HCT116 (cell line): ENCODE data around the gene SUV39H2. TPM values are rescaled to one million over a fixed set of nuclear protein-coding genes. Genes with fewer than 3 reads are reported as not detected.

Experiments used
- ATAC-seq: fragments of 200-7000 bp; cut with Tn5 transposase; 2 replicates; pipeline ENCODE4 v1.9.1; 2020; ENCODE audit warnings: mild to moderate bottlenecking, moderate library complexity
- BruUV-seq: library from RNA; stranded (reverse); fragments of 400-500 nt; replicated peaks from 2 replicates; lab custom pipeline; 2021; lab: Mats Ljungman, UMichigan
- CTCF ChIA-PET: fragments of 300-600 bp; sonication (Branson Sonifier 250); formaldehyde crosslinking; loops from one replicate; lab custom pipeline; 2021; ENCODE audit warnings: antibody characterized with exemption; lab: Charles Lee
- POLR2A ChIA-PET: fragments of 300-600, 350-600 bp; sonication (Branson Sonifier 250); formaldehyde crosslinking; loops from one replicate; lab custom pipeline; 2021; ENCODE audit warnings: antibody characterized with exemption; lab: Charles Lee
- RAD21 ChIA-PET, 2 experiments: fragments of 300-600 bp; sonication (Branson Sonifier 250); formaldehyde crosslinking; loops; one replicate each; lab custom pipeline; 2023; ENCODE audit warnings: low total read pairs in 2 of 2; ENCODE audit not compliant: uncharacterized antibody in 2 of 2, unreplicated experiment in 2 of 2, low non-redundant PET in 1 of 2; lab: Charles Lee
- DNase-seq: peaks from one replicate; pipeline ENCODE4 v3.0.0-alpha.2; 2010; ENCODE audit warnings: low read depth, low spot score
- H2AFZ ChIP-seq: fragments of 200-600 bp; shearing (Covaris generic), sonication (generic); 2 replicates; pipeline ENCODE4 v1.6.1; 2017; ENCODE audit warnings: low read depth, mixed run types, mixed read lengths, antibody characterized with exemption, low read length; ENCODE audit not compliant: poor library complexity, severe bottlenecking
- H3K27ac ChIP-seq: 2 replicates; pipeline ENCODE4 v1.5.1; 2012; ENCODE audit warnings: low read depth, low read length
- H3K27me3 ChIP-seq: fragments of 200-600 bp; sonication (generic); 2 replicates; pipeline ENCODE4 v1.6.1; 2016; ENCODE audit warnings: mixed run types, low read length, mixed read lengths; ENCODE audit not compliant: insufficient read depth
- H3K36me3 ChIP-seq, 2 experiments: fragments of 200-500 bp in 1 of 2; fragments of 200-600 bp in 1 of 2; sonication (Bioruptor generic) in 1 of 2; sonication (generic) in 1 of 2; 2 replicates each; pipeline versions ENCODE4 v1.5.1 to v1.6.1; 2014 to 2016; ENCODE audit warnings: low read length in 2 of 2, inconsistent platforms in 1 of 2, mixed read lengths in 1 of 2, mixed run types in 1 of 2; ENCODE audit not compliant: insufficient read depth in 2 of 2, control insufficient read depth in 1 of 2
- H3K4me1 ChIP-seq, 2 experiments: fragments of 200-600 bp in 1 of 2; sonication (generic) in 1 of 2; 2 replicates each; pipeline versions ENCODE4 v1.5.1 to v1.6.1; 2012 to 2017; ENCODE audit warnings: low read length in 2 of 2, inconsistent platforms in 1 of 2, mild to moderate bottlenecking in 1 of 2, mixed read lengths in 1 of 2, mixed run types in 1 of 2, moderate library complexity in 1 of 2; ENCODE audit not compliant: insufficient read depth in 2 of 2, control insufficient read depth in 1 of 2
- H3K4me2 ChIP-seq: fragments of 200-600 bp; sonication (generic); 2 replicates; pipeline ENCODE4 v1.6.1; 2017; ENCODE audit warnings: mixed run types, low read length, mixed read lengths
- H3K4me3 ChIP-seq, 2 experiments: fragments of 200-600 bp in 1 of 2; sonication (generic) in 1 of 2; replicated peaks in 1 of 2; 2 replicates each; pipeline ENCODE4 v1.5.1; 2011 to 2016; ENCODE audit warnings: low read length in 2 of 2, control low read depth in 1 of 2, low read depth in 1 of 2, mild to moderate bottlenecking in 1 of 2, mixed read lengths in 1 of 2, mixed run types in 1 of 2
- H3K79me2 ChIP-seq: fragments of 200-600 bp; sonication (generic); 2 replicates; pipeline ENCODE4 v1.6.1; 2017; ENCODE audit warnings: mild to moderate bottlenecking, mixed run types, low read length, moderate library complexity, mixed read lengths; ENCODE audit not compliant: insufficient read depth
- H3K9ac ChIP-seq: fragments of 200-600 bp; sonication (generic); 2 replicates; pipeline ENCODE4 v1.6.1; 2016; ENCODE audit warnings: low read length, mixed read lengths
- H3K9me2 ChIP-seq: fragments of 200-600 bp; sonication (generic), shearing (Covaris generic); 2 replicates; pipeline ENCODE4 v1.6.1; 2017; ENCODE audit warnings: mixed run types, mild to moderate bottlenecking, moderate library complexity; ENCODE audit not compliant: insufficient read depth
- H3K9me3 ChIP-seq, 2 experiments: fragments of 200-500 bp in 1 of 2; fragments of 200-600 bp in 1 of 2; sonication (Bioruptor generic) in 1 of 2; sonication (generic) in 1 of 2; 2 replicates each; pipeline ENCODE4 v1.6.1; 2014 to 2017; ENCODE audit warnings: low read length in 2 of 2, mixed read lengths in 2 of 2, inconsistent platforms in 1 of 2, low read depth in 1 of 2, mild to moderate bottlenecking in 1 of 2, mixed run types in 1 of 2, moderate library complexity in 1 of 2; ENCODE audit not compliant: control insufficient read depth in 1 of 2, insufficient read depth in 1 of 2
- H4K20me1 ChIP-seq: fragments of 200-600 bp; sonication (generic), shearing (Covaris generic); 2 replicates; pipeline ENCODE4 v1.6.1; 2017; ENCODE audit warnings: mixed run types, mild to moderate bottlenecking, moderate library complexity; ENCODE audit not compliant: insufficient read depth
- ATF3 ChIP-seq: IDR thresholded peaks from 2 replicates; pipeline ENCODE4 v1.6.1; 2012
- CEBPB ChIP-seq: IDR thresholded peaks from 2 replicates; pipeline ENCODE4 v1.6.1; 2012; ENCODE audit warnings: low read depth
- EZH2 ChIP-seq: fragments of 200-600 bp; sonication (generic); IDR thresholded peaks from 2 replicates; pipeline ENCODE4 v1.6.1; 2017; ENCODE audit warnings: antibody characterized with exemption, mixed run types
- EZH2phosphoT487 ChIP-seq: fragments of 200-600 bp; IDR thresholded peaks from 2 replicates; pipeline ENCODE4 v1.6.1; 2018; ENCODE audit warnings: antibody characterized with exemption, borderline replicate concordance
- FOSL1 ChIP-seq: IDR thresholded peaks from 2 replicates; pipeline ENCODE4 v1.6.1; 2012; ENCODE audit warnings: low read depth
- JUND ChIP-seq: IDR thresholded peaks from 2 replicates; pipeline ENCODE4 v1.6.1; 2012
- RAD21 ChIP-seq: IDR thresholded peaks from 2 replicates; pipeline ENCODE4 v1.6.1; 2012; ENCODE audit warnings: low read depth, mild to moderate bottlenecking
- REST ChIP-seq: IDR thresholded peaks from 2 replicates; pipeline ENCODE4 v1.6.1; 2012; ENCODE audit warnings: low read depth
- SIN3A ChIP-seq: IDR thresholded peaks from 2 replicates; pipeline ENCODE4 v1.6.1; 2012; ENCODE audit warnings: low read depth
- SRF ChIP-seq: IDR thresholded peaks from 2 replicates; pipeline ENCODE4 v1.6.1; 2012; ENCODE audit warnings: low read depth
- TCF7L2 ChIP-seq: IDR thresholded peaks from 2 replicates; pipeline ENCODE4 v1.7.0; 2011; ENCODE audit warnings: borderline replicate concordance, inconsistent platforms; ENCODE audit not compliant: insufficient read depth, insufficient read length; ENCODE audit errors: extremely low read depth
- intact Hi-C: fragments of 100-400 bp; cut with micrococcal nuclease; formaldehyde crosslinking; loops from 2 replicates; pipeline ENCODE4 v1.10.0; 2022
- total RNA-seq: library from RNA; stranded (reverse); gene quantifications from one replicate; pipeline ENCODE4 v1.2.1, GENCODE V29; 2021; ENCODE audit not compliant: unreplicated experiment
- TF ChIP-seq, protein P1 (sequence below), 3 experiments: fragments of 200-600 bp in 1 of 3; sonication (generic) in 1 of 3; IDR thresholded peaks in 2 of 3; conservative IDR thresholded peaks in 1 of 3; 2 replicates each; pipeline ENCODE4 v1.5.1; 2012 to 2017; ENCODE audit warnings: low read depth in 2 of 3, low read length in 2 of 3, antibody characterized with exemption in 1 of 3, borderline replicate concordance in 1 of 3, control low read depth in 1 of 3, mild to moderate bottlenecking in 1 of 3, mixed read lengths in 1 of 3, mixed run types in 1 of 3, moderate library complexity in 1 of 3; ENCODE audit not compliant: insufficient read depth in 1 of 3
- TF ChIP-seq, protein P2 (sequence below): IDR thresholded peaks from 2 replicates; pipeline ENCODE4 v1.6.1; 2011; ENCODE audit warnings: mild to moderate bottlenecking, low read length, moderate library complexity; ENCODE audit not compliant: insufficient replicate concordance; ENCODE audit errors: extremely low read depth
- TF ChIP-seq, protein P3 (sequence below): IDR thresholded peaks from 2 replicates; pipeline ENCODE4 v1.6.1; 2012

SUV39H2 gene
- total RNA-seq, 1 experiment from 2014 or later = 26.6 TPM

DNA sequence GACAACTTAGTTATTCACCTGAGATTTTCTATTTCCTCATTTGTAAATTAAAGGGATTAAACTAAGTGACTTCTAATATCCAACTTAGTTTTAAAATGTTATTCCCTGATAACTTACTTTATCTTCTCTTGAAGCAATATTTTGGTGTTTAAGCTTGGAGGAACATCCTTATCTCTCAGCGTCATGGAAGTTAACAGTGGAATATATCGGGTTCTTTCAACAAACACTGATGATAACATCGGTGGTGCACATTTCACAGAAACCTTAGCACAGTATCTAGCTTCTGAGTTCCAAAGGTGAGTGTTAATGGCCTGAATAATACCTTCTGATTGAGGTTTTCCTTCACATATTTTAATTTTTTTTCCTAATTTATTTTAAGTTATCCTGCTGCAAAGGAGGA is 26.4 kb upstream of the SUV39H2 start:
- Histone ChIP-seq H2AFZ (no peak overlapping the region), H3K79me2 (peaks cover 2% of the 10 kb centered on the region; the same call in 1 of the 2 replicates), H3K4me3 (no peak overlapping the region), H3K27me3 (no peaks in the 10 kb centered on the region), H3K9me3 (no peaks in the 10 kb centered on the region), H3K36me3 (peaks cover 11 to 31% of the 10 kb centered on the region in 2 experiments), H3K9me2 (no peaks in the 10 kb centered on the region), H3K27ac (no peak overlapping the region), H3K9ac (no peak overlapping the region), H3K4me2 (no peak overlapping the region), H4K20me1 (no peaks in the 10 kb centered on the region), H3K4me1 (no peaks in the 10 kb centered on the region)
- TF ChIP-seq, protein P1, sequence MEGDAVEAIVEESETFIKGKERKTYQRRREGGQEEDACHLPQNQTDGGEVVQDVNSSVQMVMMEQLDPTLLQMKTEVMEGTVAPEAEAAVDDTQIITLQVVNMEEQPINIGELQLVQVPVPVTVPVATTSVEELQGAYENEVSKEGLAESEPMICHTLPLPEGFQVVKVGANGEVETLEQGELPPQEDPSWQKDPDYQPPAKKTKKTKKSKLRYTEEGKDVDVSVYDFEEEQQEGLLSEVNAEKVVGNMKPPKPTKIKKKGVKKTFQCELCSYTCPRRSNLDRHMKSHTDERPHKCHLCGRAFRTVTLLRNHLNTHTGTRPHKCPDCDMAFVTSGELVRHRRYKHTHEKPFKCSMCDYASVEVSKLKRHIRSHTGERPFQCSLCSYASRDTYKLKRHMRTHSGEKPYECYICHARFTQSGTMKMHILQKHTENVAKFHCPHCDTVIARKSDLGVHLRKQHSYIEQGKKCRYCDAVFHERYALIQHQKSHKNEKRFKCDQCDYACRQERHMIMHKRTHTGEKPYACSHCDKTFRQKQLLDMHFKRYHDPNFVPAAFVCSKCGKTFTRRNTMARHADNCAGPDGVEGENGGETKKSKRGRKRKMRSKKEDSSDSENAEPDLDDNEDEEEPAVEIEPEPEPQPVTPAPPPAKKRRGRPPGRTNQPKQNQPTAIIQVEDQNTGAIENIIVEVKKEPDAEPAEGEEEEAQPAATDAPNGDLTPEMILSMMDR (IDR thresholded peaks at IDR 0.05 in 2 of 3, conservative IDR thresholded peaks at IDR 0.05 in 1 of 3; ENCODE audit: borderline replicate concordance in 1 of 3, insufficient read depth in 1 of 3, low read depth in 2 of 3, low read length in 2 of 3) = no peak
- TF ChIP-seq ATF3 (no peak), REST (no peak), EZH2 (no peak), EZH2phosphoT487 (no peak), JUND (no peak), RAD21 (no peak), SRF (no peak), TCF7L2 (no peak), FOSL1 (no peak), CEBPB (no peak), SIN3A (no peak)
- TF ChIP-seq, protein P2, sequence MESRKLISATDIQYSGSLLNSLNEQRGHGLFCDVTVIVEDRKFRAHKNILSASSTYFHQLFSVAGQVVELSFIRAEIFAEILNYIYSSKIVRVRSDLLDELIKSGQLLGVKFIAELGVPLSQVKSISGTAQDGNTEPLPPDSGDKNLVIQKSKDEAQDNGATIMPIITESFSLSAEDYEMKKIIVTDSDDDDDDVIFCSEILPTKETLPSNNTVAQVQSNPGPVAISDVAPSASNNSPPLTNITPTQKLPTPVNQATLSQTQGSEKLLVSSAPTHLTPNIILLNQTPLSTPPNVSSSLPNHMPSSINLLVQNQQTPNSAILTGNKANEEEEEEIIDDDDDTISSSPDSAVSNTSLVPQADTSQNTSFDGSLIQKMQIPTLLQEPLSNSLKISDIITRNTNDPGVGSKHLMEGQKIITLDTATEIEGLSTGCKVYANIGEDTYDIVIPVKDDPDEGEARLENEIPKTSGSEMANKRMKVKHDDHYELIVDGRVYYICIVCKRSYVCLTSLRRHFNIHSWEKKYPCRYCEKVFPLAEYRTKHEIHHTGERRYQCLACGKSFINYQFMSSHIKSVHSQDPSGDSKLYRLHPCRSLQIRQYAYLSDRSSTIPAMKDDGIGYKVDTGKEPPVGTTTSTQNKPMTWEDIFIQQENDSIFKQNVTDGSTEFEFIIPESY = no peak
- TF ChIP-seq, protein P3, sequence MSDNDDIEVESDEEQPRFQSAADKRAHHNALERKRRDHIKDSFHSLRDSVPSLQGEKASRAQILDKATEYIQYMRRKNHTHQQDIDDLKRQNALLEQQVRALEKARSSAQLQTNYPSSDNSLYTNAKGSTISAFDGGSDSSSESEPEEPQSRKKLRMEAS = no peak
- DNase-seq = no peak
- RAD21 ChIA-PET = no interaction called here
- no TSS peak for BruUV-seq
- intact Hi-C loops = no loop called here
- ATAC-seq = no peak
- POLR2A ChIA-PET = no interaction called here
- CTCF ChIA-PET = no interaction called here
